Motor neuron (in vitro differentiated cells): ENCODE measurements around the gene SLBP. TPM values are rescaled to one million over a fixed set of nuclear protein-coding genes. Genes with fewer than 3 reads are reported as not detected.

Experiments
- total RNA-seq, 8 experiments: library from RNA; unstranded; fragments of 300-600 nt; gene quantifications; 2 replicates each; pipeline versions ENCODE4 v1.2.3 to v1.2.4, GENCODE V29; 2022

The SLBP gene
- total RNA-seq, 8 experiments from 2014 or later: 33.9 to 88.1 (median 44.2) TPM

Other genes with a start within 250 kb of the SLBP start
- 1 to 10 TPM in 7 of 8 experiments, under 1 TPM in 1; 0.87 to 7.9 (median 2.1) TPM for gene FAM53A, start 28.0 kb downstream of the SLBP start, total RNA-seq
- 10 to 100 TPM; 17.1 to 48.1 (median 25.7) TPM for gene TMEM129, start 9.0 kb upstream of the SLBP start, total RNA-seq
- gene TACC3, start 9.2 kb upstream of the SLBP start, total RNA-seq: 10 to 100 TPM in 3 of 8 experiments, 1 to 10 TPM in 5; 2.6 to 61.3 (median 6.5) TPM
- gene FGFR3, start 81.0 kb upstream of the SLBP start, total RNA-seq: 10 to 100 TPM in 4 of 8 experiments, 1 to 10 TPM in 3, under 1 TPM in 1; 0.76 to 39.4 (median 10.8) TPM
- 10 to 100 TPM; 19.8 to 74.0 (median 30.2) TPM for gene LETM1, start 143.8 kb upstream of the SLBP start, total RNA-seq
- gene NSD2, start 159.1 kb upstream of the SLBP start, total RNA-seq: 100 to 1,000 TPM in 1 of 8 experiments, 10 to 100 TPM in 6, 1 to 10 TPM in 1; 2.9 to 118 (median 63.8) TPM